H4 (cell line): ENCODE data around the gene EIF3B. TPM values are rescaled to one million over a fixed set of nuclear protein-coding genes. Genes with fewer than 3 reads are reported as not detected.
"Not testable (repeated sequence)": the region's sequence is repeated elsewhere in the genome, so short reads cannot be mapped to it uniquely, and the experiment has no call there.

ENCODE experiments used
- DNase-seq: peaks from one replicate; pipeline ENCODE4 v3.0.0-alpha.2; 2015; ENCODE audit warnings: low spot score
- total RNA-seq: library from RNA; depleted of rRNA; stranded (reverse); fragments of >200 nt; shearing (Covaris generic); gene quantifications from 2 replicates; pipeline ENCODE4 v1.2.3, GENCODE V29; 2014

EIF3B gene
- total RNA-seq, 1 experiment from 2014 or later = 361 TPM

GRCh38 chr7:2399848-2400587, 45.4 kb downstream of the EIF3B start:
- peak; percentile 100 for DNase-seq

DNA sequence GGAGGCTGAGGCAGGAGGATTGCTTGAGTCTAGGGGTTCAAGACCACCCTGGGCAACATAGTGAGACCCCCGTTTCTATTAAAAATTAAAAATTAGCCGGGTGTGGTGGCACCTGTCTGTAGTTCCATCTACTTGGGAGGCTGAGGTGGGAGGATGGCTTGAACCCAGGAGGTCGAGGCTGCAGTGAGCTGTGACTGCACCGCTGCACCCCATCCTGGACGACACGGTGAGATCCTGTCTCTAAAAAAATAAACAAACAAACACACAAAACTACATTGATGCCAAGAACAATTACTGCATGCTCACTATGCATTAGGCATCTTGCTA, 48.0 kb downstream of the EIF3B start:
- no peak for DNase-seq

GRCh38 chr7:2403014-2403717, 48.5 kb downstream of the EIF3B start, which contains the start of gene CHST12:
TSS of gene CHST12 (plus strand) at chr7:2403611. CDS start at chr7:2432640, 29,029 bp downstream.
- peak; percentile 97 for DNase-seq

GRCh38 chr7:2403718-2404648, 49.4 kb downstream of the EIF3B start:
- no peak for DNase-seq

DNA sequence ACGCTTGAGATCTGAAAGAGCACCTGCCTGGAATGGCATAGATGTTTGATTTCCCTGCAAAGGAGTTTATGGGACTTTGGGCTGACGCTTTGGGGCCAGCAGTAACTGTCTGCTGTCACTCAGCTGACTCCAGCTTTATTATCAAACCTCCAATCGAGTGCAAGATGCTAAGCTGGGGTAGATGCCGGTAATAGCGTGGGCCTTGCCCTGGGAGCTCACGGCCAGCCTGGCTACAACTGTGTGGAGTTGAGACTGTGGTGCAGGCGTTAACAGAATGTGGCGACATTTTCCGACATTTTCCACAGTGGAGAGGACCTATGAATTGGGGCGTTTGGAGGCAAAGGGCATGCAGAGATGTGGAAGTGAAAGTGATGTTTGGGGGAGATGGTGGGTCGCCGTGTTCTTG, 50.1 kb downstream of the EIF3B start:
- no peak for DNase-seq

DNA sequence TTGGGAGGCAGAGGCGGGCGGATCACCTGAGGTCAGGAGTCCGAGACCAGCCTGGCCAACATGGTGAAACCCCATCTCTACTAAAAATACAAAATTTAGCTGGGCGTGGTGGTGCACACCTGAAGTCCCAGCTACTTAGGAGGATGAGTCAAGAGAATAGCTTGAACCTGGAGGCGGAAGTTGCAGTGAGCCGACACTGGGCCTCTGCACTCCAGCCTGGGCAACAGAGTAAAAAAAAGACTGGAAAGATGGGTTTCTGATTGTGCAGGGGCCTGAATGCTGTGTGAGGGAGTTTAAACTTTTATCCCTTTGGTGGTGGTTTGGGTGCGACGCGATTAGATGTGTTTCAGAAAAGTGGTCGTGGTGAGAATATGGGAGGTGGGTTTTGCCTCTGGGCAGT, 50.6 kb downstream of the EIF3B start:
- DNase-seq = no peak

DNA sequence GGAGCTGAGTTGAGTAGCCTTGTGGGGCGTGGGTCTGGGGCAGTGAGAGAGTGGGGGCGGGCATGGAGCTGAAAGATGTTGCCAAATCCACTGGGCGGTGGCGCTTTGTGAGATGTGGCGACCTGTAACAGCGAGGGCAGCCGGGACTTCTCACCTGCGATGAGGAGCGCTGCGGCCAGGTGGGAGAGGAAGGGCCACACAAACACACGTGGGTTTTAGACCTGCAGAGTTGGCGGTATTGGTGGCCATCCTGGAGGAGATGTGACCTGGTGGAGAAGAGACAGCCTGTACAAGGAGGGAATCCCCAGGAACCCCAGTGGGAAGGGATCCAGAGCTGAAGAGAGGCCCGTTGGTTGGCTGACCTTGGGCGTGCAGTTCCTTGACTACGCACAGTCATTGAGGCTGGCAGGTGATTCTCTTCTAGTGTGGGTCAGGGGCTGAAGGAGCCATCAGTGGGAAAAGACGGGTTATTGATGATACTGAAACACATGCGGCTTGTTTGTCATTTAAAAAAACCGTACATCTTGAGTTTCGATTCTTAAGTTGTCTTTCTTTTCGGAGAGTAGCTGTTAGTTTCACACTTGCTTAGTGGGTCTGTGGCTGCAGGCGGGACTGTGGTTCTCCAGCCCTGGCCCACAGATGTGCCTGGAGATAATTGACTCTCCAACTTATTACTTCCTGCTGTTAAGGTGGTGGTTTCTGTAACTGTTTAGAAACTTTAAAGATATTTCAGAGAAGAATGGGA, 51.1 kb downstream of the EIF3B start:
- no peak for DNase-seq

DNA sequence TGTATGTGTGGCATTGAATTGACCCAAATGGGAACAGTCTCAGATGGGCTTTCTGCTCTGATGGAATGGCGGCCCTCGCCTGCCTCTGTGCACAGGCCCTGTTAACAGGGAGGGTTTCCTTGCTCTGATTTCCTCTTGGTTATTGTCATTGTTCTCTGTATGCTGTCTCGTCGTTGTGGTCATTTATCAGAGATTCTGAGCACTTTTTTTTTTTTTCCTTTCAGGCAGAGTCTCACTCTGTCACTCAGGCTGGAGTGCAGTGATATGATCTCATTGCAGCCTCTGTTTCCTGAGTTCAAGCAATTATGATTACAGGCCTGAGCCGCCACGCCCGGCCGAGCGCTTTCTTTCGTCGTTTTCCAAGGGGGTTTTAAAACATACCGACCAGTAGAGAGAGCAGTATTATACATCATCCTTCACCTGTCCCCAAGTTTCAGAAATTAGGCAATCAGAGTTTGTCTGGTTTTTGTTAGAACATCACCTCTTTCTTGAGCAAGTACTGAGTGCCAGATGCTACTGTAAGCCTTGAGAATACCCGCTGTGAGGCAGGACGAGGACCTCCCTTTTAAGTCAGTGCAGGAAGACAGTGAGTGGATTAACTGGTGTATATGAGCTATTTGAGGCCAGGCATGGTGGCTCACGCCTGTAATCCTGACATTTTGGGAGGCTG, 55.3 kb downstream of the EIF3B start:
- no peak for DNase-seq

GRCh38 chr7:2411049-2411448, 56.4 kb downstream of the EIF3B start:
- no peak for DNase-seq

DNA sequence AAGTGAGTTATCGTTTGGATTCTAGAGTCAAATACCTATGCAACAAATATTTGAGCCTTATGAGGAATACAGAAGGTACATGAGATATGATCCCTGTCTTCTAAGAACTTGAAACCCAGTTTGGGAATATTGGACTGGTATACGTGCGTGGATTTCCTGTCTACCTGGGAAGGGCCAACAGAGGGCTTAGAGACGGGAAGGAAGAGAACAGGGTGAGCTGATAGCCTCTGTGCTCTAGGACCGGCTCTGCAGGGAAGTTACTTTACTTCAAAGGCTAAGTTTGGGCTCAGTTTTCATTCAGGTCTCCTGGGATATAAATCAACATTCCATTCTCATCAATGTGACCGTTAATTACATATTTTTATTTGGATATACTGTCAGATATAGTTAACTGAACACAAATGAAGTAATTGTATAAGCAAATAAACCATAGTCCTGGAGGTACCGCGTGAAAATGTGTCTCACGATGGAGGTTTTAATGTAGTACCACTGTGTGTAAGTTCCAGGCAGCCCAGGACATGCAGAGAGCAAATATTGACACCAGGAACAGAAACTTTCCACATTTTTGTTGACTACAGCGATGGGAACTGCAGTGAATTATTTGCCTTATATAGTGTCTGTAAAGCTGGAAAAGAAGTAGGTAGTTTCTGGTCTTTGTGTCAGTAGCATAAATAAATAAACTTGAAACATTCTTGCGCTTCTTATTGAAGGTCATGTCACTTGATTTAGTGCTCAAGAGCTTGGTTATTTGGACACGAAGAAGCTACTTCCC, 57.4 kb downstream of the EIF3B start:
- no peak for DNase-seq

DNA sequence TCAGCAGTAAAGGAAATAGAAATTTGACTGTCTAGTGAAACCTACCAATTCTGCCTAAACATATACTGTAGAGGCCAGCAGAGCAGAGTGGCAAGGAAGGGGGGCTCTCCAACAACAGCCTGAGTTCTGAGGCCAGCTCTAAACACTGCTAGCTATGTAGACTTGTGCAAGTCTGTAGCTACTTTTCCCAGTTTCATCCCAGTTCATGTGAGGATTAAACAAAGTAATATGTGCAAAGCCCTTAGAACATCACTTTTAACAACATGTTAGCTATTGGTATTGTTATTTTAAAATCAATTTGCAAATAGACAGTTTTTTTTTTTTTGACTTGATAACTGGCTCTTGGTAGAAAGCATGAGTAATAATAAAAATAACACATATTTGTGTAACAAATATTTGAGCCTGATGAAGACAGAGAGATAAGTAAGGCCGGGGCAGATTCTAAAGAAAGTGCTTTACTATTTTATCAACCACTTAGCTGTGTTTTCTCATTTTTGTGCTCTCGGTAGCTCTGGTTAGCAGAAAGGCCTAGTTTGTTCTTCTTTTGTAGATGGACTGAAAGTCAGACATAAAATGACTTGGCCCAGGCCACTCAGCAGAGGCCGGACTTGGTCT, 58.1 kb downstream of the EIF3B start:
- DNase-seq = no peak

DNA sequence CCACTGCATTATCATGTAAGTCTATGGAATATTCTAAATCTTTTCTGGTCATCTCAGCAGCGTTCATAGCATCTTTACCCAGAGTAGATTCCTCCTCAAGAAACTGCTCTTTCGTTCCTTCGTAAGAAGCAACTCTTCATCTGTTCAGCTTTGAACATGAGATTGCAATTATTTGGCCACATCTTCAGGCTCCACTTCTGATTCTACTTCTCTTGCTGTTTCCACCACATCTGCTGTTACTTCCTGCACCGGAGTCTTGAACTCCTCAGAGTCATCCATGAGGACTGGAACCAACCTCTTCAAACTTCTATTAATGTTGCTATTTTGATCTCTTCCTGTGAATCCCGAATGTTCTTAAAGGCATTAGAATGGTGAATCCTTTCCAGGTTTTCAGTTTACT, 61.4 kb downstream of the EIF3B start:
- no peak for DNase-seq

DNA sequence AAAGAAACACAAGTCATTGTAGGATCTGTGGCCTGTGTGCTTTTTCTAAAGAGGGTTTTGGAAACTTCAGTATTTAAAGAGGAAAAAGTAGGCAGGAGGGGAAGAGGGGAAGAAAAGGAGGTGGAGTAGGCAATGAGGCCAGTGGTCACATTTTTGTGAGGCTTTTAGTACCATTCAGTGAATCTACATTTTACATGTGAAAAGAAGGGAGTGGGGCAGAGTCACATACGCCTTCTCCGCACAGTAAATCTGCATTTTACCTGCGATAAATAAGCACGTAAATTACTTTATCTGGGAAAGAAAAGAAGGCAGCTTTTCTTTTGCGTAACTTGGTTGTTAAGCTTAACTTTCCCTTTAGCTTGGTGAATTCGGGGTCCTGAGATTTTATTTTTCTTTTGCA, 62.0 kb downstream of the EIF3B start:
- no peak for DNase-seq

- DNase-seq = not testable (repeated sequence)
Measured at GRCh38 chr7:2417178-2417577, 62.6 kb downstream of the EIF3B start.

DNA sequence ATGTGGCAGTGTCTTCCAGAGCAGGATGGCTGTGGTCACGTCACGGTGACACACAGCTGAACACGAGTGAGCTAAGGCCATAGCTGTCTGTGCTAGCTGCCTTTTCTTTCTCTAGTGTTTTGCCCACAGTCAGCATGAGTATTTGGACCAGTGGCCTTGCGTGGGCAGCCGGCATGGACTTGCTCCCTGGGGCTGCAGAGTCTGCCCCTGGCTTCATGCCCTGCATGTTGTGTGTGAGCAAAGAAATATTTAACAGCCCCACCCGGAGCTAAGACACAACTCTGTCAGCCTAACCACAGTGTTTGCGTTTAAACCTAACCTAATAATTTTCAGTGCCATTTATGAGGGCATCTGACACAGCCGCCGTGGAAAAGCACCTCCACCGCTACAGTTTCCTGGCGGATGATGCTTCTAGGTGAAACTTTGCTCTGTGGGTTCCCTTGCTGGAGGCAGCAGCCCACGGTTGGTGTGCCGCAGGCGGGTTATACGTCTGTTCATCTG, 63.4 kb downstream of the EIF3B start:
- DNase-seq = no peak

GRCh38 chr7:2420216-2420933, 65.7 kb downstream of the EIF3B start:
- DNase-seq = no peak

GRCh38 chr7:2421943-2422310, 67.3 kb downstream of the EIF3B start:
- no peak for DNase-seq

- no peak for DNase-seq
Measured at GRCh38 chr7:2425749-2426148, 71.1 kb downstream of the EIF3B start.
